Trophoblast cell (in vitro differentiated cells and primary cell): ENCODE measurements around the gene ADAMTS13.

Experiments used
- DNase-seq, 2 donors: peaks; one replicate each; pipeline ENCODE4 v3.0.0-alpha.2; 2016
- H2AFZ ChIP-seq: 2 replicates; pipeline ENCODE4 v1.6.1; 2013; ENCODE audit warnings: low read length, moderate library complexity, mild to moderate bottlenecking; ENCODE audit not compliant: insufficient read depth, poor library complexity
- H2AK5ac ChIP-seq: 2 replicates; pipeline ENCODE4 v1.6.1; 2013; ENCODE audit warnings: mild to moderate bottlenecking, low read length
- H2BK120ac ChIP-seq: 2 replicates; pipeline ENCODE4 v1.6.1; 2013; ENCODE audit warnings: low read length, mild to moderate bottlenecking, moderate library complexity; ENCODE audit not compliant: insufficient read depth, poor library complexity
- H2BK12ac ChIP-seq: 2 replicates; pipeline ENCODE4 v1.6.1; 2013; ENCODE audit warnings: mild to moderate bottlenecking, low read length, moderate library complexity
- H2BK5ac ChIP-seq: 2 replicates; pipeline ENCODE4 v1.6.1; 2013; ENCODE audit warnings: low read length, low read depth, moderate library complexity, mild to moderate bottlenecking; ENCODE audit not compliant: poor library complexity
- H3K14ac ChIP-seq: 2 replicates; pipeline ENCODE4 v1.6.1; 2013; ENCODE audit warnings: mild to moderate bottlenecking, low read length
- H3K18ac ChIP-seq: 2 replicates; pipeline ENCODE4 v1.6.1; 2013; ENCODE audit warnings: mild to moderate bottlenecking, low read length
- H3K23ac ChIP-seq: 2 replicates; pipeline ENCODE4 v1.6.1; 2013; ENCODE audit warnings: low read length
- H3K27ac ChIP-seq: 2 replicates; pipeline ENCODE4 v1.5.1; 2013; ENCODE audit warnings: low read depth, mild to moderate bottlenecking, inconsistent platforms, low read length, moderate library complexity
- H3K27me3 ChIP-seq: 2 replicates; pipeline ENCODE4 v1.6.1; 2013; ENCODE audit warnings: inconsistent platforms, mild to moderate bottlenecking, low read length, moderate library complexity; ENCODE audit not compliant: insufficient read depth
- H3K36me3 ChIP-seq, 2 experiments: 1 replicate in 1 of 2; 2 replicates in 1 of 2; pipeline ENCODE4 v1.6.1; 2013; ENCODE audit warnings: low read length in 2 of 2, mild to moderate bottlenecking in 2 of 2, moderate library complexity in 1 of 2; ENCODE audit not compliant: insufficient read depth in 2 of 2, control insufficient read depth in 1 of 2
- H3K4ac ChIP-seq: 2 replicates; pipeline ENCODE4 v1.6.1; 2013; ENCODE audit warnings: low read depth, mild to moderate bottlenecking, low read length, moderate library complexity
- H3K4me1 ChIP-seq, 2 experiments: 1 replicate in 1 of 2; 2 replicates in 1 of 2; pipeline ENCODE4 v1.6.1; 2013; ENCODE audit warnings: low read length in 2 of 2, mild to moderate bottlenecking in 2 of 2, moderate library complexity in 1 of 2; ENCODE audit not compliant: insufficient read depth in 2 of 2, control insufficient read depth in 1 of 2
- H3K4me2 ChIP-seq: 2 replicates; pipeline ENCODE4 v1.6.1; 2013; ENCODE audit warnings: inconsistent platforms, mild to moderate bottlenecking, low read length, moderate library complexity
- H3K4me3 ChIP-seq: 2 replicates; pipeline ENCODE4 v1.5.1; 2013; ENCODE audit warnings: mild to moderate bottlenecking, low read depth, low read length, inconsistent platforms
- H3K79me1 ChIP-seq: one replicate; pipeline ENCODE4 v1.6.1; 2013; ENCODE audit warnings: low read length
- H3K79me2 ChIP-seq: 2 replicates; pipeline ENCODE4 v1.6.1; 2013; ENCODE audit warnings: low read length, mild to moderate bottlenecking; ENCODE audit not compliant: control insufficient read depth, insufficient read depth, poor library complexity
- H3K9ac ChIP-seq: 2 replicates; pipeline ENCODE4 v1.6.1; 2013; ENCODE audit warnings: mild to moderate bottlenecking, low read length
- H3K9me3 ChIP-seq: 2 replicates; pipeline ENCODE4 v1.6.1; 2013; ENCODE audit warnings: low read depth, mild to moderate bottlenecking, control low read depth, inconsistent platforms, low read length; ENCODE audit not compliant: insufficient read depth
- H4K12ac ChIP-seq: 2 replicates; pipeline ENCODE4 v1.6.1; 2013; ENCODE audit warnings: low read depth, mild to moderate bottlenecking, low read length, moderate library complexity
- H4K8ac ChIP-seq: 2 replicates; pipeline ENCODE4 v1.6.1; 2013; ENCODE audit warnings: low read depth, mild to moderate bottlenecking, low read length, moderate library complexity
- H4K91ac ChIP-seq: one replicate; pipeline ENCODE4 v1.6.1; 2013; ENCODE audit warnings: low read depth, mild to moderate bottlenecking, low read length, moderate library complexity
- WGBS: extraction: QIAGEN DNeasy Blood & Tissue Kit; methylation state at CpG from one replicate; pipeline ENCODE4 v1.1.7; 2013; ENCODE audit warnings: missing lambda C conversion rate; ENCODE audit not compliant: insufficient read length, insufficient coverage; ENCODE audit errors: extremely low coverage; 5-methylcytosine and 5-hydroxymethylcytosine counted together

ADAMTS13 gene

GRCh38 chr9:133425049-133425632 is 3.0 kb downstream of the ADAMTS13 start:
- Histone ChIP-seq H3K4ac (no peak overlapping the region), H3K27me3 (peaks cover 5% of the 10 kb centered on the region), H3K18ac (no peak overlapping the region), H2BK12ac (no peak overlapping the region), H3K9ac (no peak overlapping the region), H4K91ac (no peak overlapping the region), H3K4me2 (no peak overlapping the region), H3K27ac (no peak overlapping the region), H3K79me2 (no peaks in the 10 kb centered on the region), H3K36me3 (no peaks in the 10 kb centered on the region), H3K9me3 (peaks cover 6% of the 10 kb centered on the region), H2BK5ac (no peak overlapping the region), H2AFZ (no peak overlapping the region), H3K14ac (no peak overlapping the region), H2AK5ac (no peak overlapping the region), H3K23ac (no peak overlapping the region), H4K8ac (no peak overlapping the region), H4K12ac (no peak overlapping the region), H2BK120ac (no peak overlapping the region), H3K4me1 (peaks cover 4% of the 10 kb centered on the region in 2 experiments), H3K79me1 (no peaks in the 10 kb centered on the region), H3K4me3 (no peak overlapping the region)
- no CpG with 5 or more reads among the region's 22 CpGs for WGBS
- DNase-seq, result no peak

GRCh38 chr9:133426011-133426410 is 3.8 kb downstream of the ADAMTS13 start:
- no peak overlapping the region for H3K4me2 ChIP-seq
- no peak overlapping the region for H3K4ac ChIP-seq
- peaks cover 6% of the 10 kb centered on the region for H3K9me3 ChIP-seq
- H2AK5ac ChIP-seq, result no peak overlapping the region
- WGBS, result no CpG with 5 or more reads among the region's 11 CpGs
- H2AFZ ChIP-seq, result no peak overlapping the region
- H3K36me3 ChIP-seq, result no peaks in the 10 kb centered on the region
- no peak overlapping the region for H2BK12ac ChIP-seq
- peaks cover 4% of the 10 kb centered on the region in 2 experiments for H3K4me1 ChIP-seq
- no peak overlapping the region for H4K12ac ChIP-seq
- H2BK5ac ChIP-seq, result no peak overlapping the region
- H3K23ac ChIP-seq, result no peak overlapping the region
- H3K27ac ChIP-seq, result no peak overlapping the region
- no peak overlapping the region for H3K18ac ChIP-seq
- H3K14ac ChIP-seq, result no peak overlapping the region
- no peak overlapping the region for H3K4me3 ChIP-seq
- no peak for DNase-seq
- H3K9ac ChIP-seq, result no peak overlapping the region
- H4K8ac ChIP-seq, result no peak overlapping the region
- H2BK120ac ChIP-seq, result no peak overlapping the region
- no peaks in the 10 kb centered on the region for H3K79me2 ChIP-seq
- H3K79me1 ChIP-seq, result no peaks in the 10 kb centered on the region
- H3K27me3 ChIP-seq, result peaks cover 5% of the 10 kb centered on the region
- H4K91ac ChIP-seq, result no peak overlapping the region

GRCh38 chr9:133427658-133428348 is 5.6 kb downstream of the ADAMTS13 start:
- Histone ChIP-seq H3K9ac (no peak overlapping the region), H3K23ac (no peak overlapping the region), H3K4me2 (peak overlapping the region; percentile 61), H3K9me3 (peaks cover 6% of the 10 kb centered on the region), H3K79me2 (no peaks in the 10 kb centered on the region), H3K36me3 (no peaks in the 10 kb centered on the region), H3K14ac (no peak overlapping the region), H4K12ac (no peak overlapping the region), H4K91ac (no peak overlapping the region), H3K4me3 (no peak overlapping the region), H4K8ac (peak overlapping the region; percentile 34), H3K4me1 (peaks cover 4% of the 10 kb centered on the region in 2 experiments), H2AFZ (no peak overlapping the region), H3K27ac (no peak overlapping the region), H3K4ac (no peak overlapping the region), H3K18ac (no peak overlapping the region), H2AK5ac (no peak overlapping the region), H3K79me1 (no peaks in the 10 kb centered on the region), H2BK12ac (no peak overlapping the region), H3K27me3 (peaks cover 5% of the 10 kb centered on the region), H2BK120ac (no peak overlapping the region), H2BK5ac (no peak overlapping the region)
- DNase-seq, result no peak
- no CpG with 5 or more reads among the region's 10 CpGs for WGBS

- no peak overlapping the region for H3K27ac ChIP-seq
- peaks cover 4% of the 10 kb centered on the region in 2 experiments for H3K4me1 ChIP-seq
- no peak overlapping the region for H2AFZ ChIP-seq
- no peak overlapping the region for H4K12ac ChIP-seq
- no peaks in the 10 kb centered on the region for H3K79me1 ChIP-seq
- H3K4me2 ChIP-seq, result peak overlapping the region; percentile 65
- no peak overlapping the region for H3K18ac ChIP-seq
- no peak overlapping the region for H3K4ac ChIP-seq
- no peak overlapping the region for H2AK5ac ChIP-seq
- no peak overlapping the region for H4K91ac ChIP-seq
- no peak overlapping the region for H3K14ac ChIP-seq
- no peak overlapping the region for H2BK120ac ChIP-seq
- H3K36me3 ChIP-seq, result no peaks in the 10 kb centered on the region
- H3K27me3 ChIP-seq, result peaks cover 5% of the 10 kb centered on the region
- no peak overlapping the region for H3K23ac ChIP-seq
- H3K9ac ChIP-seq, result no peak overlapping the region
- H2BK5ac ChIP-seq, result no peak overlapping the region
- peak in 1 of 2 donors; percentile 17 for DNase-seq
- no CpG with 5 or more reads among the region's 57 CpGs for WGBS
- peak overlapping the region; percentile 10 for H3K4me3 ChIP-seq
- no peak overlapping the region for H4K8ac ChIP-seq
- no peak overlapping the region for H2BK12ac ChIP-seq
- no peaks in the 10 kb centered on the region for H3K79me2 ChIP-seq
- peaks cover 6% of the 10 kb centered on the region for H3K9me3 ChIP-seq
Measured at GRCh38 chr9:133428617-133429101, 6.5 kb downstream of the ADAMTS13 start.
